Peyer's patch (tissue), 4 donors: Measurements from ENCODE around the gene TAC4. TPM values are rescaled to one million over a fixed set of nuclear protein-coding genes. Genes with fewer than 3 reads are reported as not detected.

Experiments used
- DNase-seq, 3 donors: peaks; one replicate each; pipeline ENCODE4 v3.0.0-alpha.2; 2017 to 2019
- H3K27ac ChIP-seq, 4 donors: fragments of 200-600 bp; sonication (generic); one replicate each; pipeline ENCODE4 v1.5.1; 2016 to 2019
- H3K27me3 ChIP-seq, 2 donors: fragments of 200-600 bp; sonication (generic); one replicate each; pipeline ENCODE4 v1.5.1; 2019
- H3K36me3 ChIP-seq, 3 donors: fragments of 200-600 bp; sonication (generic); one replicate each; pipeline ENCODE4 v1.5.1; 2016 to 2019
- H3K4me1 ChIP-seq, 4 donors: fragments of 200-600 bp; sonication (generic); one replicate each; pipeline ENCODE4 v1.5.1; 2016 to 2019
- H3K4me3 ChIP-seq, 4 donors: fragments of 200-600 bp; sonication (generic); 1 replicate in 3 of 4; 2 replicates in 1 of 4; pipeline ENCODE4 v1.5.1; 2016 to 2019; ENCODE audit warnings: mild to moderate bottlenecking in 1 of 4
- H3K9me3 ChIP-seq, 4 donors: fragments of 200-600 bp; sonication (generic); one replicate each; pipeline ENCODE4 v1.5.1; 2016 to 2019; ENCODE audit warnings: mild to moderate bottlenecking in 1 of 4
- POLR2A ChIP-seq, 2 donors: fragments of 450-650 bp; IDR thresholded peaks; one replicate each; pipeline ENCODE4 v1.5.1; 2017; ENCODE audit warnings: antibody characterized with exemption in 2 of 2, mild to moderate bottlenecking in 2 of 2, moderate library complexity in 2 of 2
- total RNA-seq, 4 donors: library from RNA; depleted of rRNA; stranded (reverse); fragments of >200 nt; gene quantifications; one replicate each; pipeline ENCODE4 v1.1.0, GENCODE V29; 2016
- TF ChIP-seq, protein P1 (sequence below), 6 experiments: fragments of 450-650 bp in 4 of 6; fragments of 200-600 bp in 2 of 6; sonication (generic) in 1 of 6; IDR thresholded peaks; one replicate each; pipeline ENCODE4 v1.5.1; 2017 to 2019; ENCODE audit warnings: antibody characterized with exemption in 6 of 6, mild to moderate bottlenecking in 3 of 6, moderate library complexity in 1 of 6

The TAC4 gene
- total RNA-seq, 4 donors from 2014 or later = not detected

DNA sequence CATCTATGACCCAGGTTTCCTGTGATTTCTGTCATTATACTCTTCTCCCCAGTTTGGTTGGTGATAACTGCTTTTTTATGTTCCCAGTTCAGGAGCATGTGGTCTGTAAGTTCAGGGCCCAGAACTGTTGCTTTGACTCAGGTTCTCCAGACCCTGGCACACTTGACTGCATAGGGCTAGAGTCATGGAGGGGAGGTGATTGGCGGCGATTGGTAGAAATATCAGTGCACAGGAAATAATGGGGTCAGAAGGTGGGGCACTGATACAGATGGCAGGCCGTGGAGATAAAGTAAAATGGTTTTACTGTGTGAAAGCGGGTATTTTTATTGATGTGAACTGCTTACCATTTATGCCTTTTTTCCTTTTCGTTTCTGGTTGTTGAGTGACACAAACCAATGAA lies 28.7 kb downstream of the TAC4 start:
- Histone ChIP-seq H3K4me3 (no peak overlapping the region), H3K27me3 (no peaks in the 10 kb centered on the region), H3K36me3 (peaks cover 0 to 94% (median 0%) of the 10 kb centered on the region in 3 donors), H3K27ac (no peak overlapping the region), H3K4me1 (peaks cover 0 to 16% (median 0%) of the 10 kb centered on the region in 4 donors), H3K9me3 (no peaks in the 10 kb centered on the region)
- TF ChIP-seq, protein P1, sequence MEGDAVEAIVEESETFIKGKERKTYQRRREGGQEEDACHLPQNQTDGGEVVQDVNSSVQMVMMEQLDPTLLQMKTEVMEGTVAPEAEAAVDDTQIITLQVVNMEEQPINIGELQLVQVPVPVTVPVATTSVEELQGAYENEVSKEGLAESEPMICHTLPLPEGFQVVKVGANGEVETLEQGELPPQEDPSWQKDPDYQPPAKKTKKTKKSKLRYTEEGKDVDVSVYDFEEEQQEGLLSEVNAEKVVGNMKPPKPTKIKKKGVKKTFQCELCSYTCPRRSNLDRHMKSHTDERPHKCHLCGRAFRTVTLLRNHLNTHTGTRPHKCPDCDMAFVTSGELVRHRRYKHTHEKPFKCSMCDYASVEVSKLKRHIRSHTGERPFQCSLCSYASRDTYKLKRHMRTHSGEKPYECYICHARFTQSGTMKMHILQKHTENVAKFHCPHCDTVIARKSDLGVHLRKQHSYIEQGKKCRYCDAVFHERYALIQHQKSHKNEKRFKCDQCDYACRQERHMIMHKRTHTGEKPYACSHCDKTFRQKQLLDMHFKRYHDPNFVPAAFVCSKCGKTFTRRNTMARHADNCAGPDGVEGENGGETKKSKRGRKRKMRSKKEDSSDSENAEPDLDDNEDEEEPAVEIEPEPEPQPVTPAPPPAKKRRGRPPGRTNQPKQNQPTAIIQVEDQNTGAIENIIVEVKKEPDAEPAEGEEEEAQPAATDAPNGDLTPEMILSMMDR (IDR thresholded peaks at IDR 0.05) = no peak
- no peak for TF ChIP-seq POLR2A (IDR thresholded peaks at IDR 0.05)
- DNase-seq = no peak

DNA sequence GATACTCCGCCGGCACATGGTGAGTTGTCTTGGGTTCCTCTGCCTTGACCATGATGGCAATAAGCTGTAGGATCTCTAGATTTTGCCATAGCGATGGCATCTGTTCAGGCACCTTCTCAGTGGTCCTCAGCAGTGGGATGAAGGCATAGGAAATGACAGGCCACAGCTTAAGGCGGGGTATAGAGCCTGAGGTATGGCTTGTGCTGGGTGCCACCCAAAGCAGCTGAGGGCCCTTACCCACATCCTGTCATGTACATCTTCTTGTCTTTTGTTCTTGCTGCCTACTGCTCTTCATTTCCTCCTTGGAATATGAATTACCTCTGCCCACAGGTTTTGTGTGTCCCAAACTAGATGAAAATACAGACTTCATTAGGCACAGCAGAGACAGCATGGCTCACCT lies 29.9 kb downstream of the TAC4 start:
- TF ChIP-seq, protein P1 (IDR thresholded peaks at IDR 0.05) = no peak
- no peak for TF ChIP-seq POLR2A (IDR thresholded peaks at IDR 0.05)
- Histone ChIP-seq H3K27me3 (no peaks in the 10 kb centered on the region), H3K27ac (no peak overlapping the region), H3K4me1 (peaks cover 0 to 16% (median 0%) of the 10 kb centered on the region in 4 donors), H3K36me3 (peaks cover 0 to 95% (median 0%) of the 10 kb centered on the region in 3 donors), H3K4me3 (no peak overlapping the region), H3K9me3 (no peaks in the 10 kb centered on the region)
- peak in 1 of 3 donors; percentile 35 for DNase-seq

DNA sequence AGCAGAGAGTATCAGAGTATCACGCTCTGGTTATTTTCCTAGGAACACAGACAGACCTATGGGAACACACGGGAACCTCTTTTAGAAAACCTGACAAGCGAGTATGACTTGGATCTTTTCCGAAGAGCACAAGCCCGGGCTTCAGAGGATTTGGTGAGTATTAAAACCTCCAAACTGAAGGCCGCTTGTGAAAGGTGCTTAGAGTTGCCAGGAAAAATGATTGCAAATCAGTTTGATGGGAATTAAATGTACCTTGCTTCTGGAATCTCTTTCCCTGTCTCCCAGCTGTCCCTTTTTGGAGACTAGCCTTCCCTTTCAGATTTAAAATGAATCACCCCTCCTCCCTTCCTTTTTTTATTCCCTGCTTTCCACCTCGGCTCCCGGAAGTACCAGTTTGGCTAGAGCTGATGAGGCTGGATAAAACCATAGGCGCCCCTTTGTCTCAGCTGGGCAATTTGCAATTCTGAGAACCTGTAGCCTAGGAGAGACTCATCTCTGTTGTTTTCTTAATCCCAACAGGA lies 32.0 kb downstream of the TAC4 start:
- TF ChIP-seq, protein P1 (IDR thresholded peaks at IDR 0.05) = no peak
- no peak for TF ChIP-seq POLR2A (IDR thresholded peaks at IDR 0.05)
- Histone ChIP-seq H3K4me1 (peaks cover 0 to 6% (median 0%) of the 10 kb centered on the region in 4 donors), H3K36me3 (peaks cover 0 to 96% (median 0%) of the 10 kb centered on the region in 3 donors), H3K27me3 (no peaks in the 10 kb centered on the region), H3K4me3 (no peak overlapping the region), H3K27ac (no peak overlapping the region), H3K9me3 (no peaks in the 10 kb centered on the region)
- no peak for DNase-seq

DNA sequence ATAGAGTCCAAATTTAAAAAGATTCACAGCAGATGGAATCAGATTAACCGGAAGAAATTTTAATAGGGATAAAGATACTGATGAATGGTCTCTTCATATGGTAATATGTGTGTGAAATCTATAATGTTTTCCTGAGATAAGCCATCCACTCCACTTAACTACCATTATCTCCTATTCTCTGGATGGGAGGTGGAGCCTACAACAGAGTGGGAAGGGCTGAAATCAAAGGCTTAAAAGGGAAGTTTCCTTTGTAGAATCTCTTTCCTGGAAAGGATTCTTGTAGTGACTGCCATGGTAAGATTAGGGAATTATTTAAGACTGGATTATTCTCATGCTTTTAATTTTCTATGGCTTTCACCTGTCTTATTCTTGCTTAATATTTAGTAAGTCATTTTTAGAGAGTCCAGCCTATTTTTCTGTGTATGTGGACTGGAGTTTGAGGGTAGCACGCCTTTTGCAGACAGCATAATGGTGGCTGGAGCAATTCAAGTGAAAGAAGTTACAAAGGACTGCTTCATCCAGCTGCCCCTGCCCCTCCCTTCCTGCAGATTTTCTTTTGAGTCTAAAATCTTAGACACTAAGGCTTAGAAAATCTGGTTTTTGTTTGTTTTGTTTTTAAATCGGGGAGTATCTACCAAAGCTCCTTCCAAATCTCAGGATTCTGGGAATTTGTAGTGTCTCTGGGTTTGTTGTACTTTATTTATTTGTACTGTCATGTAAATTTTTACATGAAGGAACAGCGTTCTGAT lies 32.9 kb downstream of the TAC4 start:
- DNase-seq = no peak
- TF ChIP-seq, protein P1 (IDR thresholded peaks at IDR 0.05) = no peak
- TF ChIP-seq POLR2A (IDR thresholded peaks at IDR 0.05) = no peak
- Histone ChIP-seq H3K4me3 (no peak overlapping the region), H3K4me1 (peaks cover 0 to 6% (median 0%) of the 10 kb centered on the region in 4 donors), H3K27me3 (no peaks in the 10 kb centered on the region), H3K9me3 (no peaks in the 10 kb centered on the region), H3K27ac (no peak overlapping the region), H3K36me3 (peaks cover 0 to 100% (median 0%) of the 10 kb centered on the region in 3 donors)

DNA sequence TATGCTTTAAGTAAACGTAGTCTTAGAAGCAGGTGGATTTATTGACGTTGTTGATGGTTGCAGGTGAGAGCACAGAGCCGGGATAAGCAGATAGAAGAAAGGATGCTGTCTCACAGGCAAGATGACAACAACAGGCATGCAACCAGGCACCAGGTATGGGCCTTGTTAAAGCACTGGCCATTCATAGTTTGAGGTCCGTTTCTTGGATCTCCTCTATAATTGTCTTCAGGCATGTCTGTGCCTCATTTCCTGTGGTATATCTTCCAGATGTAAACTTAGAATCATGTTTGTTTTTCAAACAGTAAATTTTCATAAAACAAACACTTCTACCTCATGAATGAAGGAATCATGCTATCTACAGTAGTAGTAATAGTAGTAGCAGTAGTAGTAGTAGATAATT lies 38.8 kb downstream of the TAC4 start:
- no peaks in the 10 kb centered on the region for H3K4me1 ChIP-seq
- H3K4me3 ChIP-seq = no peak overlapping the region
- DNase-seq = no peak
- H3K27ac ChIP-seq = no peak overlapping the region
- no peak for TF ChIP-seq POLR2A (IDR thresholded peaks at IDR 0.05)
- TF ChIP-seq, protein P1 (IDR thresholded peaks at IDR 0.05) = no peak
- no peaks in the 10 kb centered on the region for H3K9me3 ChIP-seq
- H3K27me3 ChIP-seq = no peaks in the 10 kb centered on the region
- H3K36me3 ChIP-seq = peaks cover 0 to 98% (median 5%) of the 10 kb centered on the region in 3 donors
